ENCODE results near the gene VGLL2.

VGLL2 gene

DNA sequence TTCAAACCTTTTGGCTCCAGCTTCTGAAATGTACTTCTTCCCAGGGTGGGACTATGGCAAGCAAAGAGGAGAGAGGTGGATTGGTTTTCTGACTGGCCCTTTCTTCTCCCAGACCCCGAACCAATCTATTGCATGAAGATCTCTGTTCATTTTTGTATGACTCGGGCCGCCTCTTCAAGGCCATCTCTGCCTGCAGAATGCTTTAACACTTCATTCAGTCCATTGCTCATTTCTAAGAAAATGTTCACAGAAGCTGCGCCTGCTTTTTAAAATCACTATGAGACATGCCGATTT is 1.6 kb downstream of the VGLL2 start:
- ChIA-PET CTCF (interaction anchor here (1.3 kb wide), 1 partner anchor 292 kb away, joined by 5 read pairs; no protein-coding TSS in a partner anchor), POLR2A (no interaction called here)
- TF ChIP-seq FOXM1 (IDR thresholded peaks at IDR 0.05; ENCODE audit: borderline replicate concordance) (no peak), SUZ12 (IDR thresholded peaks at IDR 0.05) (no peak)
- DNase-seq (ENCODE audit: extremely low spot score): no peak

DNA sequence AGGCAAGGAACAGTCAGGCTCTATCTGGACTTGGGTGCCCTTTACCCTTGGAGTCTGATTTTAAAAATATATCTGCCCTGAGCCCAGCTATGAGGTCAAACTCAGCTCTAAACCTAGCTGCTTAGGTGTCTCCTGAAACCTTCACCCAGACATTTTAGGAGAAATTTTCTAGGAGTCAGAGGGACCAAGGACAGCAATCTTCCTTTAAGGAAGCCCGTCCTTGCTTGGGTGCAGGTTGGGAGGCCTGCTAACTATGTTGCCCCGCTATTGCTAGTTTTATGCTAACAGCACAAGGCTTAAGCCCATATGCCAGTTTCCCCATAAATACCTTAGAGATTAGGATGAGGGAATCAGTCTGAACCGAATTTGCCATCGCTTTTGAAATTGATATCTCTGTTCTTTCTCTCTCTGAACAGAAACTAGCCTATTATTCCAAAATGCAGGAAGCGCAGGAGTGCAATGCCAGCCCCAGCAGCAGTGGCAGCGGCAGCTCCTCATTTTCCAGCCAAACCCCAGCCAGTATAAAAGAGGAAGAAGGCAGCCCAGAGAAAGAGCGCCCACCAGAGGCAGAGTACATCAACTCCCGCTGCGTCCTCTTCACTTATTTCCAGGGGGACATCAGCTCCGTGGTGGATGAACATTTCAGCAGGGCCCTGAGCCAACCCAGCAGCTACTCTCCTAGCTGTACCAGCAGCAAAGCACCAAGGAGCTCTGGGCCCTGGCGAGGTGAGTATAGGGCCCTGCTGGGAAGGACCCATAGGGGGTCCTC is 2.6 kb downstream of the VGLL2 start:
- TF ChIP-seq ELF4 (IDR thresholded peaks at IDR 0.05) (no peak), ZNF384 (IDR thresholded peaks at IDR 0.05) (no peak), TARDBP (IDR thresholded peaks at IDR 0.05) (no peak), FOXA1 (IDR thresholded peaks at IDR 0.05) (no peak), CTBP1 (IDR thresholded peaks at IDR 0.05; ENCODE audit: borderline replicate concordance) (no peak), ARNT (IDR thresholded peaks at IDR 0.05) (no peak)
- TF ChIP-seq, protein P1, sequence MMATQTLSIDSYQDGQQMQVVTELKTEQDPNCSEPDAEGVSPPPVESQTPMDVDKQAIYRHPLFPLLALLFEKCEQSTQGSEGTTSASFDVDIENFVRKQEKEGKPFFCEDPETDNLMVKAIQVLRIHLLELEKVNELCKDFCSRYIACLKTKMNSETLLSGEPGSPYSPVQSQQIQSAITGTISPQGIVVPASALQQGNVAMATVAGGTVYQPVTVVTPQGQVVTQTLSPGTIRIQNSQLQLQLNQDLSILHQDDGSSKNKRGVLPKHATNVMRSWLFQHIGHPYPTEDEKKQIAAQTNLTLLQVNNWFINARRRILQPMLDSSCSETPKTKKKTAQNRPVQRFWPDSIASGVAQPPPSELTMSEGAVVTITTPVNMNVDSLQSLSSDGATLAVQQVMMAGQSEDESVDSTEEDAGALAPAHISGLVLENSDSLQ (IDR thresholded peaks at IDR 0.05): no peak
- POLR2A ChIA-PET: no interaction called here
- CTCF ChIA-PET: interaction anchor here (0.5 to 1.4 kb wide), 10 partner anchors 9 to 1622 kb away, joined by 3 to 5 read pairs (median 4); no protein-coding TSS in a partner anchor
- peak; percentile 57 for DNase-seq (ENCODE audit: extremely low spot score)

DNA sequence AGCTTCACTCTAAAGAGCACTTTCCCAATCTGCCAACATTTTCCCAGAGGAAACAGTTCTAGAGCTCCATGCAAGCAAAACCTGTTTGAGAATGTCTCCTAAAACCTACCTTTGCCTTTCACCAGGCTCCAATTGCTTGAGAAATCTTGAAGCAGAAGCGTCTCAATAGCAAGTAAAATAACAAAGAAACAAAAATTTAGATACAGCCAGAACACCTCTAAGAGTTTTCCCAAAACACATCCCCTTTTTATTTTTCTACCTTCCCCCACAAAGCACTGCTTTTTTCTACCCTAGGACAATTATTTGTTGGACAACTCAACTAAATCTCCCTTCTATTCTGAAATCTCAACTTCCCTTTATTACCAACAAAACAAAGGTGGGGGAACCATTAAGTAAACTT is 3.6 kb downstream of the VGLL2 start:
- DNase-seq (ENCODE audit: extremely low spot score): no peak
- no peak for TF ChIP-seq FOXM1 (IDR thresholded peaks at IDR 0.05; ENCODE audit: borderline replicate concordance)
- no peak for TF ChIP-seq FOXA1 (IDR thresholded peaks at IDR 0.05)
- TF ChIP-seq HDGF (IDR thresholded peaks at IDR 0.05; ENCODE audit: borderline replicate concordance): no peak
- TF ChIP-seq SP1 (IDR thresholded peaks at IDR 0.05): no peak
- no peak for TF ChIP-seq CTBP1 (IDR thresholded peaks at IDR 0.05; ENCODE audit: borderline replicate concordance)
- TF ChIP-seq L3MBTL2 (conservative IDR thresholded peaks at IDR 0.05): no peak
- TF ChIP-seq TARDBP (IDR thresholded peaks at IDR 0.05): no peak
- TF ChIP-seq, protein P1 (IDR thresholded peaks at IDR 0.05): no peak
- no peak for TF ChIP-seq ZNF384 (IDR thresholded peaks at IDR 0.05)
- no peak for TF ChIP-seq NFRKB (IDR thresholded peaks at IDR 0.05)
- TF ChIP-seq BHLHE40 (IDR thresholded peaks at IDR 0.05; ENCODE audit: borderline replicate concordance): no peak
- no peak for TF ChIP-seq LEF1 (IDR thresholded peaks at IDR 0.05; ENCODE audit: borderline replicate concordance)
- no peak for TF ChIP-seq ELF4 (IDR thresholded peaks at IDR 0.05)
- TF ChIP-seq ARNT (IDR thresholded peaks at IDR 0.05): no peak
- CTCF ChIA-PET: interaction anchor here (1.2 kb wide), 1 partner anchor 352 kb away, joined by 3 read pairs; no protein-coding TSS in a partner anchor
- POLR2A ChIA-PET: no interaction called here

DNA sequence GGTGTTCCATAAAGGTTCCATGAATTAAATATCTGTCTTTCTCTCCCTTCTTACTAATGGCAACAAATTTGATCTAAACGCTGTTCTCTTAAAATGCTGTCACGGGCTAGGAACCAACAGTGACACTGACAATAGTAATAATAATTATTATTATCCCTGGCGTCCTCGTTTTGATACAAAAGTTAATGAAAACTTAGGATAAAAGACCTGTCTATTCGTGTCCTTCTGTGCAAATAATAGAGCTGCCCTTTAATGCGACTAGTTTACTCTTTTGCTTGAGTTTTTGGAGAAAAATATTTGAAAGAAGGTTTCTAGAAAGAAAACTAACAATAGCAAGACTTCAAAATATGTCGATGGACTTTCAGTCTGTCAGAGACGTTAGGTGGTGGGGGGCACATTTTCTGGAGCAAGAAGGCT is 4.3 kb downstream of the VGLL2 start:
- TF ChIP-seq SUZ12 (IDR thresholded peaks at IDR 0.05) (no peak), LEF1 (IDR thresholded peaks at IDR 0.05; ENCODE audit: borderline replicate concordance) (no peak), ELF4 (IDR thresholded peaks at IDR 0.05) (no peak), SP1 (IDR thresholded peaks at IDR 0.05) (no peak), CTBP1 (IDR thresholded peaks at IDR 0.05; ENCODE audit: borderline replicate concordance) (no peak), TARDBP (IDR thresholded peaks at IDR 0.05) (no peak), HDGF (IDR thresholded peaks at IDR 0.05; ENCODE audit: borderline replicate concordance) (no peak), FOXA1 (IDR thresholded peaks at IDR 0.05) (no peak), BHLHE40 (IDR thresholded peaks at IDR 0.05; ENCODE audit: borderline replicate concordance) (no peak), ARNT (IDR thresholded peaks at IDR 0.05) (no peak), ZNF384 (IDR thresholded peaks at IDR 0.05) (no peak), FOXM1 (IDR thresholded peaks at IDR 0.05; ENCODE audit: borderline replicate concordance) (no peak), L3MBTL2 (conservative IDR thresholded peaks at IDR 0.05) (no peak), NFRKB (IDR thresholded peaks at IDR 0.05) (no peak), FOXK2 (IDR thresholded peaks at IDR 0.05) (no peak)
- TF ChIP-seq, protein P1 (IDR thresholded peaks at IDR 0.05): no peak
- no peak for DNase-seq (ENCODE audit: extremely low spot score)
- POLR2A ChIA-PET: no interaction called here
- CTCF ChIA-PET: no interaction called here

DNA sequence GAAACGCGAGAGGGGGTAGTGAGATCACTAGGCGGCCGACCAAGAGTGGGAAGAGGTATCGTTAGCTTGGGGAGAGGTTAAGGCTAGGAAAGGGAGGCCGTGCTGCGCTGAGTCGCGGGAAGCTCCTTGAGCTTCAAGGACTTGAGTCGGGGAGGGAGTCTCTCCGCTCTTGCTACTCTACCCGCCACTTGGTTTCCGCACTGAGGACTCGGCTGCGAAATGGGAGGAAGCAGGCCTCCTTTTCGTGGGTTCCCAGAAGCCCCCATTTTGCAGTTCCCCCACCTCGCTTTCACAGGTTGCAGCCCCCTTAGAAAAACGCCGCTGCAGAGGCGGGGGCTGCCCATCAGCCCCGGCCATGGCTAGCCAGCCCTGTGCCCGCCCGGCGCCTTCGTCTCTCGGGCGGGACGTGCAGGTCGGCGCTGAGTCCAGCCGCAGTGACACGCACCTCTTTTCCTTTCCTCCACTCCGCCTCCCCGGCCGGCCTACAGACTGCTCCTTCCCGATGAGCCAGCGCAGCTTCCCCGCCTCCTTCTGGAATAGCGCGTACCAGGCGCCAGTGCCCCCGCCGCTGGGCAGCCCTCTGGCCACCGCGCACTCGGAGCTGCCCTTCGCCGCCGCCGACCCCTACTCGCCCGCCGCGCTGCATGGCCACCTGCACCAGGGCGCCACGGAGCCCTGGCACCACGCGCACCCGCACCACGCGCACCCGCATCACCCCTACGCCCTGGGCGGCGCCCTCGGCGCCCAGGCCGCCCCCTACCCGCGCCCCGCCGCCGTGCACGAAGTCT is 4.9 kb downstream of the VGLL2 start:
- TF ChIP-seq L3MBTL2 (conservative IDR thresholded peaks at IDR 0.05): peak; percentile 52
- TF ChIP-seq ARNT (IDR thresholded peaks at IDR 0.05): no peak
- CTCF ChIA-PET: no interaction called here
- POLR2A ChIA-PET: no interaction called here
- DNase-seq (ENCODE audit: extremely low spot score): no peak

DNA sequence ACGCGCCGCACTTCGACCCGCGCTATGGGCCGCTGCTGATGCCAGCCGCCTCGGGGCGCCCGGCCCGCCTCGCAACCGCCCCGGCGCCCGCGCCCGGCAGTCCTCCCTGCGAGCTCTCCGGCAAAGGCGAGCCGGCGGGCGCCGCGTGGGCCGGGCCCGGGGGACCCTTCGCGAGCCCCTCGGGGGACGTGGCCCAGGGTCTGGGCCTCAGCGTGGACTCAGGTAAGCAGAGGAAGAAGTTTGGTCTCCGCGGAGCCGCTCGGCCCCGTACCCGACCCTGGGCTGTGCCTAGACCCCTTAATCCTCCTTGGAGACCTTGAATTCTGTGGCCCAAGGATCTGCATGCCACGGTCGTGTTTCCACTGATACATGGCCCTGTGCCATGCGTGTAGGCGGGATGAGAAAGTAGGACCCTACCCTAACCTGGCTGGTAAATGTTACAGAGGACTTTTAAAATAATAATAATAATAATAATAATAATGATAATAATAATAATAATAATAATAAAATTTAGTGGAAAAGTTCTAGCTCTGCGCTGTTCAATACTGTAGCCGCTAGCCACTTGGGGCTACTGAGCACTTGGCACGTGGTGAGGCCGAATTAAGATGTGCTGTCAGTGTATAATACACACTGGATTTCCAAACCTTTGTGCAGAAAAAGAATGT is 5.6 kb downstream of the VGLL2 start:
- POLR2A ChIA-PET: no interaction called here
- TF ChIP-seq, protein P1 (IDR thresholded peaks at IDR 0.05): no peak
- TF ChIP-seq FOXK2 (IDR thresholded peaks at IDR 0.05) (no peak), ZNF384 (IDR thresholded peaks at IDR 0.05) (no peak), LEF1 (IDR thresholded peaks at IDR 0.05; ENCODE audit: borderline replicate concordance) (no peak), FOXM1 (IDR thresholded peaks at IDR 0.05; ENCODE audit: borderline replicate concordance) (no peak), SUZ12 (IDR thresholded peaks at IDR 0.05) (no peak), TARDBP (IDR thresholded peaks at IDR 0.05) (no peak), HDGF (IDR thresholded peaks at IDR 0.05; ENCODE audit: borderline replicate concordance) (no peak)
- DNase-seq (ENCODE audit: extremely low spot score): no peak
- CTCF ChIA-PET: no interaction called here

All from HEK293T (cell line).